Nucleus accumbens (tissue), 56 donors: Measurements from ENCODE around the gene MOBP.

ENCODE experiments used
- DNase-seq, 56 donors: peaks; one replicate each; lab custom pipeline; 2025; lab: John Stamatoyannopoulos, UW

Gene MOBP

DNA sequence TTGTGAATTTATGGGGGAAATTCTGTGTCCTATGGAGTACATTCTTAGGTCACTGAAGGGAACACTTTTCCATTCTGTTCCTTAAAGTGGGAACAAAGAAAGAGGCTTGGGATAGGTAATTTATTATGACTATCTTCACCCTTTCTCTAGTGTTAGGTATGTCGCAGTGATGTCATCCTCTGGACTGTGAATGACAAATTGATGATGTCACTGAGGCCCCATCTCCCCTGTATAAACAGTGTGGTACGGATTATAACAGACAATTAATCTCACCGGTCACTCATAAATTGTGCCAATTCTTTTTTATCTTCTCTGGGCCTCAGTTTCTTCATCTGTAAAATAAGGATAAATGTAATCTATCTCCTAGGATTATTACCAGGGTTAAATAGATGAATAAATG, 23.5 kb downstream of the MOBP start:
- no peak for DNase-seq

DNA sequence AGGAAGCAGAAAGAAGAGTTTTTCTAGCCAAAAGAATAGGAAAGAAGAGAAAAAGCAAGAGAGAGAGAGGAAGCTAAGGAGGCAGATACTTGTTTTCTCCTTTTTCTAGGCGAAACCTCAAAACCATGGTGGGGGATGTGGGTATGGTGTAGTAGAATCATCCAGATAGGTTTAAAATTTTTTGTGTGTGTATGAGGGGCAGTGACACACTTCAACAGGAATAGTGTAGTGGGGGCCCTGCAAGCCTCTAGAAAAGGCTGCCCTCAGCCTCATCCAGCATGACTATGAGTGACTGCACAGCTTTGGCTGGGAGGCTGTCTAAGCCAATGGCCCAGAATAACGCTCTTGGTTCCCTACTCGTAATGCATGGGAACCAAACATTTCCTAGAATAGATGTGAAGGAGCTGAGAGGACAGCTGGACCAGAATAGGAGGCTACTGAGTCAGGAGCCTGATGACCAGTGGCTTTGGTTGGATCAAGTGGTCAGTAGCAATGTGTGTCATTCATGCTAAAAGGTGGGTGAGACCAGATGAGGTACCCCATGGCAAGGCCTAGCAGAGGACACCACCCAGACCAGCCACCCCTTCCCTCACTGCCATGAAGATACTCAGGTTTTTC, 24.4 kb downstream of the MOBP start:
- no peak for DNase-seq

DNA sequence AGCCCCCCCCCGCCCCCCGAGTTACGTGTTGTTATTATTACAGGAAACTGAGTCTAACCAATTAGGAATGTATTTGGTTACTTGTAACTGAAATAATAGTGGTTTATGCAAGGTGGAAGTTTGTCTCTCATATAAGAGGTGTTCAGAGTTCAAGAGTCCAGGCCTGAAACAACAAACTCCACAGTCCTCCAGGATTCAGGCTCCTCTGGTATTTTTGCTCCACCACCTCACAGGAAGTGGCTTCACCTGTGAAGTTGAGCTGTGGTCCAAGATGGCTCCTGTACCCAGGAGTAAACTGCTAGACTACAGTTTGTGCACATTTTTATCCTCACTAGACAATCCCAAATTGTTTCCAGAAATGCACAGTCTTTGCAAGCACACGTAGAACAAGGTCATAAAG, 27.3 kb downstream of the MOBP start:
- no peak for DNase-seq

DNA sequence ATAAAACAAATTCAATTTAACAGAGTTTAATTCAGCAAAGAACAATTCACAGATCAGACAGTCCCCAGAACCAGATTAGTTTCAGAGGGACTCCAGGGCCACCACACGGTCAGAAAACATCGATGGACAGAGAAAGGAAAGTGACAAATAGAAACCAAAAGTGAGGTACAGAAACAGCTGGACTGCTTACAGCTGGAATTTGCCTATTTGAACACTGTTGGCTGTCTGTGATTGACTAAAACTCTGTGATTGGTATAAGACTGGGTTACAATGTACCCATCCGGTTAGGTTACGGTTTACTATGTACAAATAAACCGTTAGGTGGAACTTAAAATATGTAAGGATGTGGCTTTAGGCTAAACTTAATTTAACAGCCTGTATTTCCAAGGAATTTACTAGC, 30.3 kb downstream of the MOBP start:
- DNase-seq = no peak

DNA sequence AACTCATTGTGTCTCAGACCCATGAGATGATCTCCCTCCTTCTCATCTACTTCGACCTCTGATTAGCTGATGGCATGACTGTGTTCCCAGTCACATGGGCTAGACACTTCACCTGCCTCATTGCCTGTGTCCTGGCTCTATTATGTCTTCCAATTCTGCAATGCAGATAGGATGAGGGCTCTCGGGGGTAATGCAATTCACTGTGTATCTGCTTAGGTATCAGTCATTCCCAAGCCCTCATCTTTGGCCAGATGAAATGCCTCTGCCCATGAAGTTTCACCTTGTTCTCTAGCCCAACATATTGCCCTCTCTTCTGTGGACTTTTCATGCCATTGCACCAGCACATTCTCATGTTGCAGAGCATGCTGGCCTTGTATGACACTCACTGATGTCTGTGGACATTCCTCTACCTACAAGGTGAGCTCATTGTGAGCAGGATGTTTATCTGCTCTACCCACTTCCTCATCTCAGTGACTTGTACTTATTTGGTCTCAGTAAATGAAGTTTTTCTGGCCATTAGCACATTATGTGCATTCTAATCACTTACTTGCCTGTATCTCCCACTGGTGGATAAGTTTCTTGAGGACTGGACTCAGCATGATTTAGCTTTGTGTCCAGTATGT, 32.3 kb downstream of the MOBP start:
- DNase-seq = no peak

DNA sequence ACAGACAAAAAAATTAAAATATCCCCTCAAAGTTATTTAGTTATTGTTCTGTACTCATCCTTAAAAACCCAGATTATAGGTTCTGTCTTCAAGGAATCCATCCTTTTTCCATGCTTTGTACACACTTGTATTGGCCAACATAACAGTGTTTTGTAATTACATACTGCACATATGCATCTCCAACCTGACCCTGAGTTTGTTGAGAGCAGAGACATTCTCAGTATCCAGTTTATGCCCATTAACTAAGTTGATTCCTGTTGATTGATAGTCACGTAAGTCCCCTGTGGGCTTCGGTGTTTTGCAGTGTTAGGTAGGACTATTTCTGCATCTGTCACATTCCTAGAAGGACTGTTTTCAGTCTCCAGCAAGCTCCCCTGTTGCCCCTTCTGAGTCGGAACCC, 33.6 kb downstream of the MOBP start:
- DNase-seq = no peak

DNA sequence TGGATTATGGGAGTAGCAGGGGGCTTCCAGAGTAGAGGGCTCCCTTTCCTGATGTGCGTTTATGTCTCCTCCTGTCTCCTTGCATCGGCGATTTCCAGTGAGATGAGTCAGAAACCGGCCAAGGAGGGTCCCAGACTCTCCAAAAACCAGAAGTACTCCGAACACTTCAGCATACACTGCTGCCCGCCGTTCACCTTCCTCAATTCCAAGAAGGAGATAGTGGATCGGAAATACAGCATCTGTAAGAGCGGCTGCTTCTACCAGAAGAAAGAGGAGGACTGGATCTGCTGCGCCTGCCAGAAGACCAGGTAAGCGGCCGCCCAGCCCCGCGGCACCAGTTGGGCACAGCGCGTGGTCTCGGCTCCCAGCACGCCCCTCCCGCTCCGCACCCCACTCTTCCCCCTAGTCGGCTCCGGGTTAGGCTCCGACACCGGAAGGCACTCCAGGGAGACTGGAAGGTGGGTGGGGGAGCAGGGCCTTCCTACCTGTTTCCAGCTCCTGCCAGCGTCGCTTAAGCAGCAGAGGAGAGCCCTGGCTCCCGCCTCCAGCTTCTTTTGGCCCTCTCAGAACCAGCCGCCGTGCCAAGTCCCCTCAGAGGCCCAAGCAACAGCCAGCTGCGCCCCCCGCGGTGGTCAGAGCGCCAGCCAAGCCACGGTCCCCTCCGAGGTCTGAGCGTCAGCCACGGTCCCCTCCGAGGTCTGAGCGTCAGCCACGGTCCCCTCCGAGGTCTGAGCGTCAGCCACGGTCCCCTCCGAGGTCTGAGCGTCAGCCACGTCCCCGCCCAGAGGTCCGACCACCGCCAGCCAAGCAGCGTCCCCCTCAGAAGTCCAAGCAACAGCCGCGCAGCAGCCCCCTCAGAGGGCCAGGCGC, 34.7 kb downstream of the MOBP start:
- DNase-seq = peak in 23 of 56 donors; percentile 5 to 47 (median 16)

DNA sequence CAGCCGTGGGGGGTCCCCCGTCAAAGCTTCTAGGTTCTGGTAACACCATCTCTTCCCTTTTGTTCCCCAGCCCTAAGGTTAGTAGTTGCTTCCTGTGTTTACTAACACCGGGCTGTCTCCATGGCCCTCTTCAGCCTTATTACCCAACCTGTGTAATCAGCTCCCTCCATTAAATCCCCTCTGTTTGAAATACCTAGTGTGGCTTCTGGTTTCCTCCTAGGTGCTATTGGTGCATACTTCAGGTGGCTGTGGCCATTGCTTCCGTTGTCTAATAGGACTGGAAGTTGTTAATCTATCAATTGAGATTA, 35.3 kb downstream of the MOBP start:
- DNase-seq = no peak

DNA sequence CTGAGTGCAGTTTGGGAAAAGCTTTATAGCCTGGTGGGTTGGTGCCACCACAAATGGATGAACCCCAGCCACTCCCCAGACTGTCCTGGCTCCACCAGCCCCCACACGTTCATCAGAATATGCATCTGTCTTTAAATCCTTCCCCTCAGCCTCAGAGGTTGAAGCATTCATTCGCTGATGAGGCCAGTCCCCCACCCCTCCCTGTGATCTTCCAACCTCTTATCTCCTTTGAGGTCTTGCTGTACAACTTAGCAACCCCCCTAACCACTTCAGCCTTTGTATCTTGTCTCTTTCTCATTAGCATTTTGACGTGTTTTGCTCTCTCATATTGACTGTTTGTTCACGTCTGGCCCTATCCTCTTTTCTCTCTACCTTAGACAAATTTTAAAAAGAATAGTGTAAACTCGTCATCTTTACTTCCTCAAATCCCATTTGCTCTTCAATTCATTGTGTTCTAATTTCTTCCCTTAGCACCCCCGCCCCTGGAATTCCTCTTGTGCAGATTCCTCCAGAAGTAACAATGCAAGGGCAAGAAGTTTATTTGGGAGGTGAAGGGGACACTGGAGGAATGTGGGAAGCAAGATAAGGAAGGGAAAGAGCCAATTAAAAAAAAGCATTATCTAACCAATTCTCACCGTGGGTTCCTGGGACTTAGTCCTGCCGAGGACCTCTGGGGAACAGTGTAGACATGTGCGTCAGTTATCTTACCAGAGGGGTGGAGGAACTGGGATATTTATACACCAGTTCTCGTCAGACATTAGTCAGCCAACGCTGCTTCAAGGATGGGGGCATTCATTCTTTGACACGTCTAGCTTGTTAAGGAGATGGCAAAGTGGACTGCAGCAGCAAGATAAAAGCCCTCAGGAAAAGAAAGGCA, 38.6 kb downstream of the MOBP start:
- no peak for DNase-seq

DNA sequence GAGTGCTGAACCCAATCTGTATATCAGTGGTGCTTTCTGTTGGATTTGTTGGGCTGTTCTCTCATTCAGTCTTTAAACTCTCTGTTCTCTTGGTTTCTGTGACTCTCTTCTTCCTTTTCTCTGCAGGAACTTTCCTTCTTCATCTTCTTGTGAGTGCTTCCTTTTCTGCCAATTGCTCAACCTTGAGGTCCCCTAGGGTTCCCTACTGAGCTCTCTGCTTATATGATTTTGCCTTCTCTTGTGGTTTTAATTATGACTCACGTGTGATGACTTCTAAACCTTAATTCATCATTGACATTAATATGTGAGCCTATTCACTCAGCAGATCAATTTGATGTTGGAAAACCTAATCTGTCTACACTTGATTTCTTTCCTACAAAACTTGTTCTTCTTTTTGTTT, 39.4 kb downstream of the MOBP start:
- no peak for DNase-seq

DNA sequence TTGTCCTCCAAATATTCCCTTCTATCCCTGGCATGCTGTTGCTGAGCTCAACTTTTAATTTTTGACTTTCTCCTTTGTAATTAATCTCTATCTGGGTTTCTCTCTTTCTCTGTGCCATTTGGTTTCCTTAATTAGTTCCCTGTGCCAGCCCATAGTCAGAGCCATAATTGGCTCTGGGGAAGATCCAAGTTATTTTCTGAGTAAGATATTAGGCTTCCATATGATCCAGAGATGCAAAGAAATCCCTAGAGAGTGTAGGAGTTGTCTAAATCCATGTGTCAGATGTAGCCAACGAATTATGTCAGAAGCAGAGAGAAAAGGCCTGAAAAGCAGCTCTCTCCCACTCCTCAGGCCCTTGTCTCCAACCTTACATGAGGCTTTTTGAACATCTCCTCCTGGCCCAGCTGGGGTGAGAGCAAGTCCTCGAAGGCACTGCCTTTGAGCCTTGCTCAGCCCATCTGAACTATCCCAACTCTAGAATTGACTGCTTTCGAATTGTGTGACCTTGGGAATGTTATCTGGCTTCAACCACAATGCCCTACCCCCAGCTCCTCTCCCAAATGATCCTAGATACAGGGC, 46.4 kb downstream of the MOBP start:
- no peak for DNase-seq

DNA sequence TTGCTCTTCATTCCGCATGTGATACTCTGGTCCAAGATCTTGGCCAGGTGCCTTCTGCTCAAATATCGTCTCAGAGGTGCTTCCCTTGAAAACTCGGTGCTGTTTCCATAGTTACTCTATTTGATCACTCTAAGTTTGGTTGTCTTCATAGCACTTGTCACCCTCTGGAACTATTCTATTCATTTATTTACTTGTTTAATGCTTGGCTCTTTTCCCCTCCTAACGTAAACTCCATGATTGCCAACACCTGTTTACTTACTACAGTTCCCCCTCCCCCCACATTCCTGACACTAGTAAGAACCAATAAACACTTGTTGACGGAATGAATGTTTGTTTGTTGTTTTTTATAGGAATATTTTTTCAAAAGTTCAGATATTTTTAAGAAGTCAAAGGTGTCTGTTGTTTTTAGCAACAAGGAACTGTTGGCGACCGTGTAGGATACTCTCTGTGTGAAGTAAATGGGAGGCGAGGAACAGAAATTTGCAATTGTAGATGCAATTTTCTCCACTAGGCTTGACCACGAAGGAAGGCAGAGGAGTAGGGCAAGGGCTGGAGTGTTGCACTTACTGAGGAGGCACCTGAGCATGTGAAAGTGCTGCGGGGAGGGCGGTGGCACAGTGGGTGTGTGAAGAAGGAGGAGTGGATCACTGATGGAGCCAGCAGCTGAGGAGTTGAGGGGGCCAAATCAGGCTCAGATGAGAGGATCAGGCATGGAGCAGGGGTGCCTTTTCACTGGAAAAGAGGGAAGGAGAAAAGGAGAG, 48.4 kb downstream of the MOBP start:
- DNase-seq = no peak

DNA sequence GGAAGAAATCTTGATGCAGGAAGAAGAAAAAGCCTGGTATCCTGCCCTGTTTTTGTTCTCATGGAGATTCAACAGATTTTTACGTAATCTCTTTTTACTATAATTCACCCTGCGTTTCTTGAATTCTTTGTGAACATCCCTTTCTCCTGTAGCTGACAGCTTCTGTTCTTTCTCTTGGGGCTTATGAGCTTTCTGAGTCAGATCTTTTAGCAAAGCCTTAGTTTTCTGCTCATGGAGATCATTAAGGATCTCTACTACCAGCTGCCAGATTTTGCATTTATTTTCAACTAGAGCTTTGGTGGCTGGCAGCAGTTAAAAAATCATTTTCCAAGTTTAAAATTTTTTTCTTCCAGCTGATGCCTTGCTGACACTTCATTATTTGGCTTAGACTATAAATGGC, 51.6 kb downstream of the MOBP start:
- no peak for DNase-seq

DNA sequence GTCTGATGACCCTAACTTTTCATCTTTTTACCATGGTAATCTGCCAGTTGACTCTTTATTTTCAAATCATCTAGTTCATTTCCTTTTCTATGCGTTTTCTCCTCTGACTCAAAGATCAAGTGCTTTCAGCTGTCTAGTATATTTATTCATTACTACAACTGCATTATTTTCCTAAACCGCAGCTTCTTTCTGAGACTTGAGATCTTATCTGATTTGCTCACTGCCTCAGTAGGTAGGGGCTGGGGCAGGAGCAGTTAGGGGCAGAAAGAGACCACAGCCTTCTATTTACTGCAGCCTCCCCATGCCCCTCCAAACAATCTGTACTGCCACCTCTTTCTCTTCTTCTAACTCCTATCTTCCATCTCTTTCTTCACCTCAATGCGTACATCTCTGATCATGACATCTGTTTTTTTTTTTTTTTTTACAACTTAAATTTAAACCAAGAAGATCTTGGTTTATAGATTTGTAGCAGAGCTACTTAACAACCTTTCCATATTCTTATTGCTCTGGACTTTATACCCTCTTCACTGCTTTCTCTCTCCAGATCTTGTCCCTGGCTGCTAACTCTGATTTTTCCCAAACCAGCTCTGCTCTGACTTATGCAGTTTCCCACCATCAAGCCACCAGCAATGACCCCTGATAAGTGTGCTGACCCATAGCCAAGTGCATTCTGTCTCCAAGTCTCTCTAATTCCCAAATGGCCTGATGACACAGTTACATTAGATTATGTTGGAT, 52.2 kb downstream of the MOBP start:
- no peak for DNase-seq

DNA sequence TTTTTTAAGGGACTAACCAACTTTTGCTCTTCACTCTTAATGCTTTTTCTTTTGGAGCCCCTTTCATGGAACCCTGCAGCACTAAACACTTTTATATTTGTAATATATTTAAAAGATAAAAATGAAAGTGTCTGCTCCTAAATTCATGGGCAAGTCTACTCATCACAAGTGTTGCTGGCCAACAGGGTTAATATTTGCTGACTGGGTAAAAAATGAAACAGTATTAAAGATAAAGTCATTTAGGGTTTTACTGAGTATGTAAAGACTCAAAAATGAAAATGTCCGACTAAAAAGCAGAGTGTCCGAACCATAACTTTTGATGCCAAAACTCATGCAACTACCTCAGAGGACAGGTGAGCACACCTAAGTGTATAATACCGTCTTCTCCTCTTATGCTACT, 54.0 kb downstream of the MOBP start:
- no peak for DNase-seq

DNA sequence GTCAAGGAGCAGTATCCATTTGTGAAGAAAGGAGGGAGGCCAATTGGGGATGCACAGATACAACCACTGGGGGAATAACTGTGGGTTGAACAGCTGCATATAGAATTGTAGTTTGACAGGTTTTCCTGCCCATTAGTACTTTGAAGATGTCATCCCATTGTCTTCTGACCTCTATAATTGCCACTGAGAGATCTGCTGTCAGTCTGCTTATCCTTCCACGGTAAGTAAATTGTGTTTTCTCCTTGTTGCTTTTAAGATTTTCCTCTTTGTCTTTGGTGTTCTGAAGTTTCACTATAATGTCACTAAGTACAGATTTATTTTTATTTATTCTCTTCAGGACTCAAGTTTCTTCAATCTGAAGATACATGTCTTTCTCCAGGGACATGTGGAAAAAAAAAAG, 56.6 kb downstream of the MOBP start:
- DNase-seq = no peak

DNA sequence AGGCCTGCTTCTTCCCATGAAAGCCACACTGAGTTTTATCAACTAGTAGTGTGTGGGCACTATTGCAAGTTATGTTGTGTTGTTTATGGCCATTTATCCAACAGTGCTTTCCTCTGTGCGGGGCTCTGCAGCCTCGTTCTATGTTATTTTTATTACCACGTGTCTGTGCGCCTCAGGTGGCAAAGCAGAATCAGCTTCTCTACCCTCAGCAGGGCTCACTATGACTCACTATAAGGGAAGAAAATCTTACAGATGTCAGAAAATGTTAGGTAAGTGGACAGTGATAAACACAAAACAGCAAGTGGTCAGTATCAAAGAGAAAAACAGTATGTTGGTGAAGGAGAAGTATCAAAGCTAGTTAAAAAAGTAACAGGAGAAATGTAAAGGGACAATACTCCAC, 61.4 kb downstream of the MOBP start:
- DNase-seq = no peak

DNA sequence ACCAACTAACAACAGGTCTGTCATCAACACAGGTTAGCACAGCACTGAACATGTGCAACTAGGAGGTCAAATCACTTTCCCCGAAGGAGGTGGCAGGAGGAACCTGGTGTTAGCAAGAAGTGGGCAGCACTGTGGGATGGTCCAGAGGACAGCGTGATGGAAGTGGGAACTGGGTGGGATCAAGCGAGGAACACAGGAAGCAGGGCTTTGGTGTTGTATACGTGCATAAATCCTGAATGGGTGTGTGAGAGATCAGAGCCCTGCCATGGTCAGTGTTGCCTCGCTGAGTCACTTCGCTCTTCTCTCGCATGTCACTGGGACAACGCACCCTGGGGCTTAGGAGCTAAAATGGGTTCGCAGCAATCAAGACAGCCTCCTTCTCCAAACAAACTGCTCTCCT, 62.1 kb downstream of the MOBP start:
- peak in 4 of 56 donors; percentile 11 to 13 (median 12) for DNase-seq

DNA sequence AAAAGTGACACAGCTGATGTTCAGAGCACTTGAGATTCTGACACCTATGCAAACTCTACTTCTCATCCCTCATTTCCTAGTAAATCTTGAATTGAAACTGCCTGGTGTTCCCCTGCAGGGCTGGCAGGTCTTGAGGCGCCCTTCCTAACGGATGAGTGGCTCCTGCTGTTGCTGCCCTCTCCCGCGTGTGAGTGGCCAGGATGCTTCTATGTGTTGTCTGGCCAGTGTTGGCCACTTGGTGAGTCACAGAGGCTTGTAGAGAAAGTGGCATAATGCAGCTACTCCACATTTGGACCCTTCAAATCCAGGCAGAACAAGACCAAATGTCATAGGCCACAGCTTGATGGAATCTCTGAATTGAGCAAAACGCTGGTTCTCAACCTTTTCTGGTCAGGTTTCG, 63.6 kb downstream of the MOBP start:
- peak in 2 of 56 donors; percentile 2 to 48 for DNase-seq
